B cell (primary cell): Measurements from ENCODE around the gene TIE1. TPM values are rescaled to one million over a fixed set of nuclear protein-coding genes. Genes with fewer than 3 reads are reported as not detected.

Source experiments
- ATAC-seq: fragments of 200-7000 bp; cut with Tn5 transposase; one replicate; pipeline ENCODE4 v1.10.0; 2021; ENCODE audit warnings: low read depth, mild to moderate bottlenecking, moderate number of reproducible peaks, moderate library complexity
- CTCF ChIA-PET: fragments of 350-600 bp; sonication (Branson Sonifier 250); formaldehyde crosslinking; loops from one replicate; lab custom pipeline; 2021; ENCODE audit warnings: antibody characterized with exemption, inconsistent platforms; lab: Charles Lee
- POLR2A ChIA-PET: fragments of 350-600 bp; sonication (Branson Sonifier 250); formaldehyde crosslinking; loops from one replicate; lab custom pipeline; 2021; ENCODE audit warnings: antibody characterized with exemption; lab: Charles Lee
- DNase-seq: peaks from one replicate; pipeline ENCODE4 v3.0.0; 2013
- H2AFZ ChIP-seq: 2 replicates; pipeline ENCODE4 v1.6.1; 2012; ENCODE audit warnings: mild to moderate bottlenecking, low read depth, low read length; ENCODE audit not compliant: insufficient read depth, poor library complexity, severe bottlenecking
- H3K27ac ChIP-seq, 2 donors: 1 replicate in 1 of 2; 2 replicates in 1 of 2; pipeline ENCODE4 v1.5.1; 2012 to 2013; ENCODE audit warnings: low read length in 2 of 2, mild to moderate bottlenecking in 2 of 2, moderate library complexity in 1 of 2
- H3K27me3 ChIP-seq, 4 experiments: fragments of 200-600 bp in 1 of 4; sonication (generic) in 1 of 4; replicated peaks in 1 of 4; 1 replicate in 2 of 4; 2 replicates in 2 of 4; pipeline versions ENCODE4 v1.6.1 to v1.7.0; 2013 to 2016; ENCODE audit warnings: low read length in 3 of 4, mild to moderate bottlenecking in 2 of 4, mixed read lengths in 1 of 4, moderate library complexity in 1 of 4; ENCODE audit not compliant: insufficient read depth in 4 of 4, control insufficient read depth in 3 of 4; ENCODE audit errors: control extremely low read depth in 1 of 4
- H3K36me3 ChIP-seq, 2 experiments: replicated peaks in 1 of 2; 1 replicate in 1 of 2; 2 replicates in 1 of 2; pipeline versions ENCODE4 v1.6.1 to v1.7.1; 2013; ENCODE audit warnings: low read length in 1 of 2; ENCODE audit not compliant: insufficient read depth in 2 of 2, control insufficient read depth in 1 of 2; ENCODE audit errors: control extremely low read depth in 1 of 2, extremely low read depth in 1 of 2
- H3K4me1 ChIP-seq, 2 donors: fragments of 200-600 bp in 1 of 2; sonication (generic) in 1 of 2; 1 replicate in 1 of 2; 2 replicates in 1 of 2; pipeline versions ENCODE4 v1.5.1 to v1.6.1; 2013 to 2017; ENCODE audit warnings: low read length in 2 of 2; ENCODE audit not compliant: control insufficient read depth in 2 of 2, insufficient read depth in 2 of 2
- H3K4me2 ChIP-seq: replicated peaks from 2 replicates; pipeline ENCODE3; 2012; ENCODE audit warnings: mild to moderate bottlenecking, low read depth, low read length; ENCODE audit not compliant: poor library complexity, severe bottlenecking
- H3K4me3 ChIP-seq, 5 experiments: fragments of 200-600 bp in 1 of 5; sonication (generic) in 1 of 5; 1 replicate in 3 of 5; 2 replicates in 2 of 5; pipeline versions ENCODE4 v1.5.1 to v1.7.0; 2011 to 2016; ENCODE audit warnings: low read length in 4 of 5, mild to moderate bottlenecking in 4 of 5, low read depth in 2 of 5, control low read depth in 1 of 5, moderate library complexity in 1 of 5; ENCODE audit not compliant: insufficient read depth in 1 of 5; ENCODE audit errors: control extremely low read depth in 1 of 5, extremely low read depth in 1 of 5
- H3K79me2 ChIP-seq: fragments of 200-600 bp; sonication (generic); one replicate; pipeline ENCODE4 v1.6.0; 2016; ENCODE audit warnings: low read length; ENCODE audit not compliant: control insufficient read depth, insufficient read depth
- H3K9ac ChIP-seq: fragments of 200-600 bp; sonication (generic); 2 replicates; pipeline ENCODE4 v1.6.1; 2017; ENCODE audit warnings: mild to moderate bottlenecking, low read length, moderate library complexity
- H3K9me3 ChIP-seq, 3 donors: one replicate each; pipeline versions ENCODE4 v1.6.1 to v1.7.1; 2013; ENCODE audit warnings: low read length in 2 of 3; ENCODE audit not compliant: control insufficient read depth in 2 of 3, insufficient read depth in 1 of 3; ENCODE audit errors: control extremely low read depth in 1 of 3
- H4K20me1 ChIP-seq: 2 replicates; pipeline ENCODE4 v1.6.0; 2012; ENCODE audit warnings: mild to moderate bottlenecking, low read length; ENCODE audit not compliant: insufficient read depth, control insufficient read depth, poor library complexity, severe bottlenecking
- H3K27ac Mint-ChIP-seq: one replicate; pipeline ENCODE4 v1.8.0; 2021; ENCODE audit warnings: mixed read lengths
- H3K27me3 Mint-ChIP-seq: one replicate; pipeline ENCODE4 v1.8.0; 2021; ENCODE audit warnings: mixed read lengths
- H3K4me1 Mint-ChIP-seq: one replicate; pipeline ENCODE4 v1.8.0; 2021; ENCODE audit warnings: mixed read lengths
- H3K4me3 Mint-ChIP-seq: one replicate; pipeline ENCODE4 v1.8.0; 2021; ENCODE audit warnings: mixed read lengths
- H3K9me3 Mint-ChIP-seq: one replicate; pipeline ENCODE4 v1.8.0; 2022; ENCODE audit warnings: mixed read lengths; ENCODE audit not compliant: insufficient read depth
- EZH2 ChIP-seq: IDR thresholded peaks from 2 replicates; pipeline ENCODE4 v1.6.1; 2012; ENCODE audit warnings: borderline replicate concordance, low read depth, mild to moderate bottlenecking, moderate library complexity, low read length; ENCODE audit not compliant: insufficient read depth, poor library complexity, severe bottlenecking
- WGBS: methylation state at CpG from one replicate; pipeline ENCODE4 v1.1.5; 2013; ENCODE audit warnings: missing lambda C conversion rate; ENCODE audit not compliant: insufficient coverage; 5-methylcytosine and 5-hydroxymethylcytosine counted together
- intact Hi-C: fragments of 100-400 bp; cut with micrococcal nuclease; formaldehyde crosslinking; loops from one replicate; pipeline ENCODE4 v1.10.0; 2022
- polyA plus RNA-seq: library from polyadenylated mRNA; depleted of rRNA; stranded (reverse); fragments of >200 nt; gene quantifications from 2 replicates; pipeline ENCODE4 v1.2.3, GENCODE V29; 2012
- total RNA-seq, 2 donors: library from RNA; stranded (reverse); fragments of 120-200 nt in 1 of 2; gene quantifications; 1 replicate in 1 of 2; 2 replicates in 1 of 2; pipeline versions ENCODE4 v1.2.3 to v1.2.4, GENCODE V29; 2013 to 2022
- TF ChIP-seq, protein P1 (sequence below): fragments of 200-600 bp; IDR thresholded peaks from one replicate; pipeline ENCODE4 v1.8.0; 2022; ENCODE audit warnings: antibody characterized with exemption, mild to moderate bottlenecking

Gene TIE1
- total and polyA plus RNA-seq, 2 donors (not counting 1 experiment from before 2014, with no cell fraction given): 0.10 TPM; not detected in 1

DNA sequence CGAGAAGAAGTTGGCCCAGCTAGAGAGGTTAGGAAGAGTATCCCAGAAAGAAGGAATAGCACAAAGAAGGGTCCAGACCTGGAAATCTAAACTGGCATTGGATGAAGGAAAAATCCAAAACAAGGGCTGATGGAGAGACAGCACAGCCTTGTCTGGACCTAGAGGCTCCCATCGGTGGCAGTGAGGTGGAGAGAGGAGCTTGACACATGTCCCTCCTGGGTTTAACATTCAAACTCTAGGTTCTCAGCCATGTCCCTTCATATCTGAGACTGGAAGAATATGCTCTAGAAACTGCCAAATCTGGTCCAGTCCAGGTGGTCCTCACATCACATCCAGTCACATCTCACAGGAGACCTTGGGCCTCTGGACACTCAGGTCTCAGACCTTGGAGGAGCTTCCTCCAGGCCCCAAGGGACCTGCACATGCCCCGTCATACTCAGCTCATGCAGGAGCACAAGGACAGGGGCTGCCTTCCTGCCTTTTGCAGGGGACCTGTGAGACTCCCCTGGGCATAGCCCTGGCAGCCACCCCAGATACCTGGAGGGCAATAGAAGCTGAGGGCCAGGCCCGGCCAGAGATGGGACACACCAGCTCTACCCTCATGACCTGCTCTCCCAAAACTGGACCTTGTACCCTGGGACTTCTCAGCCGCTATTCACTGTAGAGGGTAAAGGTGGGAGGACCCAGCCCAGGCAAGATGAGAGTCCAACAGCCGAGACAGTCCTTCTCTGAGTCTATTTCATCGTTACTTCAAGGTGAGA is 23.5 kb upstream of the TIE1 start:
- ATAC-seq (no peak), DNase-seq (no peak)
- Mint-ChIP-seq H3K9me3 (no peaks in the 10 kb centered on the region), H3K27me3 (peaks cover 16% of the 10 kb centered on the region), H3K27ac (no peak overlapping the region), H3K4me3 (no peak overlapping the region), H3K4me1 (peaks cover 8% of the 10 kb centered on the region)
- Histone ChIP-seq H2AFZ (no peak overlapping the region), H3K4me3 (no peak overlapping the region), H3K79me2 (no peaks in the 10 kb centered on the region), H3K9ac (no peak overlapping the region), H3K4me2 (no peak overlapping the region), H3K4me1 (peaks cover 3 to 9% of the 10 kb centered on the region in 2 donors), H3K27me3 (no peaks in the 10 kb centered on the region), H4K20me1 (no peaks in the 10 kb centered on the region), H3K27ac (no peak overlapping the region), H3K9me3 (peaks cover 0 to 4% (median 0%) of the 10 kb centered on the region in 3 donors), H3K36me3 (no peaks in the 10 kb centered on the region)
- intact Hi-C loops: no loop called here
- ChIA-PET CTCF (no interaction called here), POLR2A (no interaction called here)
- 85% methylated on average over 4 of the region's 7 CpGs for WGBS
- TF ChIP-seq, protein P1, sequence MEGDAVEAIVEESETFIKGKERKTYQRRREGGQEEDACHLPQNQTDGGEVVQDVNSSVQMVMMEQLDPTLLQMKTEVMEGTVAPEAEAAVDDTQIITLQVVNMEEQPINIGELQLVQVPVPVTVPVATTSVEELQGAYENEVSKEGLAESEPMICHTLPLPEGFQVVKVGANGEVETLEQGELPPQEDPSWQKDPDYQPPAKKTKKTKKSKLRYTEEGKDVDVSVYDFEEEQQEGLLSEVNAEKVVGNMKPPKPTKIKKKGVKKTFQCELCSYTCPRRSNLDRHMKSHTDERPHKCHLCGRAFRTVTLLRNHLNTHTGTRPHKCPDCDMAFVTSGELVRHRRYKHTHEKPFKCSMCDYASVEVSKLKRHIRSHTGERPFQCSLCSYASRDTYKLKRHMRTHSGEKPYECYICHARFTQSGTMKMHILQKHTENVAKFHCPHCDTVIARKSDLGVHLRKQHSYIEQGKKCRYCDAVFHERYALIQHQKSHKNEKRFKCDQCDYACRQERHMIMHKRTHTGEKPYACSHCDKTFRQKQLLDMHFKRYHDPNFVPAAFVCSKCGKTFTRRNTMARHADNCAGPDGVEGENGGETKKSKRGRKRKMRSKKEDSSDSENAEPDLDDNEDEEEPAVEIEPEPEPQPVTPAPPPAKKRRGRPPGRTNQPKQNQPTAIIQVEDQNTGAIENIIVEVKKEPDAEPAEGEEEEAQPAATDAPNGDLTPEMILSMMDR: no peak
- no peak for TF ChIP-seq EZH2

DNA sequence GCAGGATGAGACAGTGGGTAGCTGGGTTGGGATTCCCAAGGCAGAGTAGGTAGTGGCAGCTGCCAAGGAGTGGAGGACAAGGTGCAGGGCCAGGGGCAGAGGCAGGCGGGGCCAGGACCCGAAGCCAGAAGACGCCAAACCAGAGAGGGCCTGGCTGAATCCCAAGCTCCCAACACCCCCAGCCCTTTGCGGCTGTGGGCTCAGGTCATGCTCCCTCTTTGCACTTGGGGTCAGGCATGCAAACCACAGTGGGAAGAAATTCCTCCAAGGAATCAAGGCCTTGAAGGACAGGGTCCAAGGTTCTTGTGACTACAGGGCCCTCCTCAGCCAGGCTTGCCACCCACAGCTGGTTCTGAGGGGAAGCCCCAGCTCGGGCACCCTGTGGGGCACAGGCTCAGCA is 21.6 kb upstream of the TIE1 start:
- no peak overlapping the region for H3K4me3 Mint-ChIP-seq
- TF ChIP-seq, protein P1: no peak
- TF ChIP-seq EZH2: no peak
- Histone ChIP-seq H3K9ac (no peak overlapping the region), H3K9me3 (peaks cover 0 to 6% (median 0%) of the 10 kb centered on the region in 3 donors), H3K4me2 (no peak overlapping the region), H3K4me1 (peaks cover 3 to 6% of the 10 kb centered on the region in 2 donors), H3K27ac (no peak overlapping the region), H3K4me3 (no peak overlapping the region), H2AFZ (no peak overlapping the region), H3K79me2 (no peaks in the 10 kb centered on the region), H3K36me3 (no peaks in the 10 kb centered on the region), H3K27me3 (no peaks in the 10 kb centered on the region), H4K20me1 (no peaks in the 10 kb centered on the region)
- WGBS: 100% methylated on average over 4 of the region's 5 CpGs
- no peaks in the 10 kb centered on the region for H3K9me3 Mint-ChIP-seq
- peaks cover 5% of the 10 kb centered on the region for H3K4me1 Mint-ChIP-seq
- ATAC-seq (no peak), DNase-seq (no peak)
- H3K27ac Mint-ChIP-seq: no peak overlapping the region
- intact Hi-C loops: no loop called here
- peaks cover 16% of the 10 kb centered on the region for H3K27me3 Mint-ChIP-seq
- CTCF ChIA-PET: no interaction called here
- POLR2A ChIA-PET: no interaction called here
